VCaP (cell line): ENCODE data around the gene TMEM119.
"Not testable (repeated sequence)": the region's sequence is repeated elsewhere in the genome, so short reads cannot be mapped to it uniquely, and the experiment has no call there.

Experiments used
- H3K27ac ChIP-seq: fragments of 450-650 bp; 2 replicates; pipeline ENCODE4 v1.5.1; 2017
- CTCF ChIP-seq: fragments of 450-650 bp; conservative IDR thresholded peaks from 2 replicates; pipeline ENCODE4 v1.5.1; 2017; ENCODE audit warnings: mild to moderate bottlenecking, moderate library complexity

Gene TMEM119

GRCh38 chr12:108637222-108637971, 39.5 kb upstream of the TMEM119 start:
- H3K27ac ChIP-seq = no peak overlapping the region

GRCh38 chr12:108635997-108636808, 38.3 kb upstream of the TMEM119 start:
- no peak for TF ChIP-seq CTCF
- no peak overlapping the region for H3K27ac ChIP-seq

More at GRCh38 chr12:108637222-108637971, 39.5 kb upstream of the TMEM119 start:
- no peak for TF ChIP-seq CTCF

- TF ChIP-seq CTCF = no peak
- no peak overlapping the region for H3K27ac ChIP-seq
Measured at GRCh38 chr12:108635201-108635996, 37.5 kb upstream of the TMEM119 start.

GRCh38 chr12:108634341-108634751, 36.5 kb upstream of the TMEM119 start:
- TF ChIP-seq CTCF = no peak

GRCh38 chr12:108633534-108634248, 35.8 kb upstream of the TMEM119 start, which contains the start of gene SELPLG:
TSS of gene SELPLG (minus strand) at chr12:108633894. CDS start at chr12:108624307, 9,587 bp downstream.
- H3K27ac ChIP-seq = no peak within 1 kb of the TSS

More at GRCh38 chr12:108634341-108634751, 36.5 kb upstream of the TMEM119 start:
- no peak overlapping the region for H3K27ac ChIP-seq

GRCh38 chr12:108633081-108633533, 35.2 kb upstream of the TMEM119 start:
- no peak overlapping the region for H3K27ac ChIP-seq

More at GRCh38 chr12:108633534-108634248, 35.8 kb upstream of the TMEM119 start, which contains the start of gene SELPLG:
- TF ChIP-seq CTCF = no peak

GRCh38 chr12:108631261-108631660, 33.4 kb upstream of the TMEM119 start:
- H3K27ac ChIP-seq = not testable (repeated sequence)

More at GRCh38 chr12:108633081-108633533, 35.2 kb upstream of the TMEM119 start:
- no peak for TF ChIP-seq CTCF
